Transverse colon (tissue), 3 donors: Measurements from ENCODE around the gene ACADS.

ENCODE experiments used
- EP300 ChIP-seq: sonication (generic); formaldehyde crosslinking; IDR thresholded peaks from one replicate; pipeline ENCODE4 v1.6.1; 2017; ENCODE audit warnings: antibody characterized with exemption, low read depth
- POLR2A ChIP-seq: fragments of 450-650 bp; IDR thresholded peaks from one replicate; pipeline ENCODE4 v1.6.1; 2016; ENCODE audit warnings: antibody characterized with exemption, mild to moderate bottlenecking, moderate library complexity
- TF ChIP-seq, protein P1 (sequence below), 5 experiments: fragments of 200-600 bp in 3 of 5; fragments of 450-650 bp in 2 of 5; sonication (generic) in 3 of 5; IDR thresholded peaks; 1 replicate in 2 of 5; 2 replicates in 3 of 5; pipeline ENCODE4 v1.5.1; 2016 to 2017; ENCODE audit warnings: antibody characterized with exemption in 5 of 5, inconsistent platforms in 3 of 5, mild to moderate bottlenecking in 2 of 5, moderate library complexity in 1 of 5

DNA sequence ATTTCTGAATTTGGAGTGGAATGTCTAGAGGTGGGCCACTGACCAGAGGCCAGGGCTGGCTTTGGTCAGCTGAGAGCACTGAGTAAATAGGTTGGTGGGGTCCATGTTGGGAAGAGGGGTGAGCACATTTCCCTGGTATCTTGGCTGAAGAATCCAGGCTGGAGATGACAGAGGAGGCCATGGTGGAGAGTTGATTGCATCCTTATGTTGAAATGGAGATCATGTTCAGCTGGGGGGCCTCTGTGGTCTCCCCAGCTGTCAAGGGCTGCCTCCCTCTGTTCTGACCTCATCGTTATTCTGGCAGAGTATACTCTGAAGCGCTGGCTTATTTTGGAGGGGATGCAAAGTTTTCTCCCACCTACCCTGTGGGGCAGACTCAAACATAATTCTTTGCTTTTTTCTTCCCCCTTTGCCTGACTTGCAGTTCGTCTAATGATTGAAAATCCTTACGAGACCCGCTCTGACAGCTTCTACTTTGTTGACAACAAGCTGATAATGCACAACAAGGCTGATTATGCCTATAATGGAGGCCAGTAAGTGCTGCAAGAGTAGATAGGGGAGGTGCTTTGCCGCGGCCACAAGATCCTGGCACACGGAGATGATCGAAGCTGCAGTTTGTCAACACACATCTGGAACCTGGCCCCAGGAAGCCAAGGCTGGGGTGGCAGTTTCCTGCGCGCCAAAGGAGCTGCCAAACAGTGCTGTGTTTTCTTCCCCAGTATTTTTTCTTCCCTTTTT, 6.0 kb upstream of the ACADS start:
- TF ChIP-seq POLR2A = no peak
- TF ChIP-seq EP300 = no peak
- TF ChIP-seq, protein P1, sequence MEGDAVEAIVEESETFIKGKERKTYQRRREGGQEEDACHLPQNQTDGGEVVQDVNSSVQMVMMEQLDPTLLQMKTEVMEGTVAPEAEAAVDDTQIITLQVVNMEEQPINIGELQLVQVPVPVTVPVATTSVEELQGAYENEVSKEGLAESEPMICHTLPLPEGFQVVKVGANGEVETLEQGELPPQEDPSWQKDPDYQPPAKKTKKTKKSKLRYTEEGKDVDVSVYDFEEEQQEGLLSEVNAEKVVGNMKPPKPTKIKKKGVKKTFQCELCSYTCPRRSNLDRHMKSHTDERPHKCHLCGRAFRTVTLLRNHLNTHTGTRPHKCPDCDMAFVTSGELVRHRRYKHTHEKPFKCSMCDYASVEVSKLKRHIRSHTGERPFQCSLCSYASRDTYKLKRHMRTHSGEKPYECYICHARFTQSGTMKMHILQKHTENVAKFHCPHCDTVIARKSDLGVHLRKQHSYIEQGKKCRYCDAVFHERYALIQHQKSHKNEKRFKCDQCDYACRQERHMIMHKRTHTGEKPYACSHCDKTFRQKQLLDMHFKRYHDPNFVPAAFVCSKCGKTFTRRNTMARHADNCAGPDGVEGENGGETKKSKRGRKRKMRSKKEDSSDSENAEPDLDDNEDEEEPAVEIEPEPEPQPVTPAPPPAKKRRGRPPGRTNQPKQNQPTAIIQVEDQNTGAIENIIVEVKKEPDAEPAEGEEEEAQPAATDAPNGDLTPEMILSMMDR (IDR thresholded peaks at IDR 0.05) = no peak
